COR-L47 (cell line): Measurements from ENCODE around the gene ERP29.
"Not testable (repeated sequence)": the region's sequence is repeated elsewhere in the genome, so short reads cannot be mapped to it uniquely, and the experiment has no call there.

Experiments used
- DNase-seq: peaks from one replicate; lab custom pipeline; 2025; lab: John Stamatoyannopoulos, UW

Gene ERP29

DNA sequence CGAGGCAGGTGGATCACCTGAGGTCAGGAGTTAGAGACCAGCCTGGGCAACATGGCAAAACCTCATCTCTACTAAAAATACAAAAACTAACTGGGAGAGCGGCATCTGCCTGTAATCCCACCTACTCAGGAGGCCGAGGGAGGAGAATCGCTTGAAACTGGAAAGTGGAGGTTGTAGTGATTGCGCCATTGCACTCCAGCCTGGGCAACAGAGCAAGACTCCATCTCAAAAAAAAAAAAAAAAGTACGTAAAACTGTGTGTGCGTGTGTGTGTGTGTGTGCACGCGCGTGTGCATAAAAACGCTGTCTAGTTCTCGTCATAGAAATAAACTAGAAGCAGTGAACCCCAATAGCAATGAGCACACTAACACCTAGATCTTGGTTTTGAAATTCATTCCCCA is 23.4 kb downstream of the ERP29 start:
- DNase-seq: not testable (repeated sequence)

DNA sequence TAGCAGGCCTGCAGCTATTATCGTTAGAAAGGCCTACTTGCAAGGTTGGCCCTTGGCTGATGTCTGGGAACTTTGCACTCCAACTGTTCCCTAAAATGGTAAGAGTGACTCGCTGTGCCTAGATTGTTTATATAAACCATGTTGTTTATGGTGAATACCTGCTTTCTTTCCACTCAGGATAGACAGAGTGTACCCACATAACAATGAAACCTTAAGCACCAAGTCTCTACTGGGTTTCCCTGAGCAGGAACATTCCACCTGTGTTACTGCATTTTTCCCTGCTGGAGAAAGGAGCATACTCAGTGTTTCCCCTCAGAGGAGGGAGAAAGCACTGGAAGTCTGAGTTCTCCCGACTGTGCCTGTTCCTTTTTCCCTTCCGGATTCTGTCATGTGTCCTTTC is 32.8 kb downstream of the ERP29 start:
- DNase-seq: no peak

DNA sequence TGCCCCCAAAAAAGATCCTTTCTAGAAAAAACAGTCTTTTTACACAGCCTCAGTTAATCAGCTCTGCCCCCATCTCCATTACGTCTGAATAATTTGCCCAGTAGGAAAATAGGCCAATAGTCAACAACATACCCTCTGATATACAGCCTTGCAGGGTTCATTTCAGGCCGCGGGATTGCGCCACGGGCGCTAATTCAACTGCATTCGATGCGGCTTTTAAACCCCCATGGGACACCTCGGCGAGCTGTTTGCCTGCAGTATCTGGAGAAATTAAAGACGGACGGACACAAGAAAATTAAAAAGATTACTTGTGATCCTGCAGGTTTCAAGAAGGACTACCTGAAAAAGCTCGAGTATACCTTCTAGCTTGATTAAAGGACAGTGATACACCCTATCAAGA is 36.1 kb downstream of the ERP29 start:
- no peak for DNase-seq

DNA sequence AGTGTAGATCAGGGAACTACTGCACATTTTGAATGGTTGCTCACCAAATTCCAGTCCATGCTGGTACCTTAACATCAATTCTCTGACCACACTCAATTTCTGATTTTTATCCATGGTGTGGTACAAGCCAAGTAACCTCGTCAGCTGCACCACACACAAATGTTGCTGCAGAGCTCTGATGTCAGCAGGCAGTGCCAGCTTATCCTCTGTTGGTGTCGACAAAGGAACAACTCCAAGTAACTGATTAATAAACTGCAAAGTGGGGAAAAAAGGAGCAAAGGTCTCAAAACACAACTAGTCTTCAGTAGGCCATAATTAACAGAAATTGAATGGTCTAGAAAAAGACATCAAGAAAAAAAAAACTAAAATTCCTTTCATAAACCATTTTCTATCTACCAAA is 47.9 kb downstream of the ERP29 start:
- no peak for DNase-seq

DNA sequence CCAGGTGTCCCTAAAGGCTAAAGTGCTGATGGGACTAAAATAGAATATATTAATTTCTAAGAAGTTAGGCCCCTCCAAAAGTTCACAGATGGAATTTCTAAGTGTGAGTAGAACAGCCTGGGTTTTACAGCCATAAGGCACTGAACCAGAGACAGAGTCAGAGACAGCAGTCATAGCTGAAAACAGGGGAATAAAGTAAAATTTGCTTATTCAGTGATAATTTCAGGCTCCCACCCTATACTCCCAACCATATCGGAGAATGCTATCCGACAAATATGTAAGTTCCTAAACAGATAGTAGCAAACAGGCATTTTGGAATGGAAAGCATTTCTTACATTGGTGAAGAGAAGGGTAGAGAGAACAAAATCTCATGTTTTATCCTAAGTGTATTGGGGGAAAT is 50.0 kb downstream of the ERP29 start:
- no peak for DNase-seq

DNA sequence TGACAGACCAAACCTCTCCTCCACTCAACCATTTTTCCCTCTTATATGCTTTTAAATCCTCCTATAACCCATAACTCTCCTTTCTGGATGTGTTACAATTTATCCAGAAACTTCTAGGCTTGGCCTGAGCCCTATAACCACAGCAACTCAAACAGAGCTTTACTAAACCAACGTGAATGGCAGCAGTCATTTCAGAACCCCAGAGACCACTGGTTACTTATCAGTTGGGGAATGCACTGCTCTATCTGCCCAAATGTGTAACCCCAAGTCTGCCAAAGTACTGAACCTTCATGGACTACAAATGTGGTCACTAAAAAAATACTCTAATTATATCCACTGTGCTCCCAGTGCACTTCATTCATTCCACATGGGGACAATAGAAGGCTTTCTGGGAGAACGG is 53.3 kb downstream of the ERP29 start:
- no peak for DNase-seq
